ENCODE measurements around the gene GRIK3.
A peak's percentile ranks its signal among the peaks of the same experiment; 100 is the strongest.

GRIK3 gene

DNA sequence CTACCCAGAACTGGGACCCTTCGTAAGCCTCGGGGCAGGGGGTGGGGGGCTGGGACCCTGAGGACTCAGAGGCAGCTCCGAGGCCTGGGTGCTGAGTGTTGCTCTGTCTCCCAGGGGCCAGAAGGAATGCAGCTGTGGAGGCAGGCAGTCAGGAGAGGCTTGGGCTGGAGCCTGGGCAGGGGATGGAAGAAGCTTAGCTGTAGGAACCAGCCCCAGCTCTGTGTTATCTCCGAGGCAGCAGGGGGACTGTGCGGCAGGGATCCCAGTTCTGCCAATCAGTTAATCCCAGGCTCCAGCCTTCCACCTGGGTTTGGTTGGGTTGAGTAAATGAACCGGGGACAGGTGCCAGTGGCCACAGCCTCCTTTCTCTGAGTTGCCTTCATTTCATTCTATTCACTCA is 8.2 kb upstream of the GRIK3 start:
- DNase-seq, result no peak

DNA sequence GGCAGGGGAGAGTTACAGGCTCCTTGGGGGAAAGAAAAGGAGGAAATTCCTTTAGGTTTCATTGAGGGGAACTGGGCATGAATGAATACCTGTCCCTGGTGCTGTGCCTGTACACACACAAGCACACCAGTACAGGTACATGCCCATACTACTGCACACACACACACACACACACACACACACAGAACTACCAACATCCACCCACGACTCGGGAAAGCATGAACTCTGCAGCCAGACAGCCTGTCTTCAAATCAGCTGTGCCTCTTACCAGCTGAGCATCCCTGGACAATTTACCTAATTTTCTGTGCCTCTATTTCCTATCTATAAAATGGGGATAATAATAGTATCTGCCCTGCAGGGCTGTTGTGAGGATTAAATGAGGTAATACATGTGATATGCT is 7.2 kb upstream of the GRIK3 start:
- no peak for DNase-seq

DNA sequence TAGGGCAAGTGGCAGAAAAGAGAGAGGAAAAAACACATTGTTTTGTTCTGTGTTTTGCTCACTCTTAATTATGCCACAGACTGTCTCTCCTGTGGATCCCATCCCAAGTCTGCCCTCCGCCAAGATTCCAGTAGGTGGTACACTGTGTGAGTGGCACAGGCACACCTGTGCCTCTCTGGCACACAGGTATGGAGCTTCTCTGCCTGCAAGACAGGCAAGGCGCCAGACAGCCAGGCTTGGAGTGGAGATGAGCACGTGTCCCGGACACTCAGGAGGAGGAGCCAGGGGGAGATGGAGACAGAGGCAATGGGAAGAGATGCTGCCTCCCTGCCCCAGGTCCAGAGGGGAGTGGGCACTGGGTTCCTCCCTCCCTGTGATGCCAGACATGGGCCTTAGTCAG is 6.5 kb upstream of the GRIK3 start:
- DNase-seq, result no peak

DNA sequence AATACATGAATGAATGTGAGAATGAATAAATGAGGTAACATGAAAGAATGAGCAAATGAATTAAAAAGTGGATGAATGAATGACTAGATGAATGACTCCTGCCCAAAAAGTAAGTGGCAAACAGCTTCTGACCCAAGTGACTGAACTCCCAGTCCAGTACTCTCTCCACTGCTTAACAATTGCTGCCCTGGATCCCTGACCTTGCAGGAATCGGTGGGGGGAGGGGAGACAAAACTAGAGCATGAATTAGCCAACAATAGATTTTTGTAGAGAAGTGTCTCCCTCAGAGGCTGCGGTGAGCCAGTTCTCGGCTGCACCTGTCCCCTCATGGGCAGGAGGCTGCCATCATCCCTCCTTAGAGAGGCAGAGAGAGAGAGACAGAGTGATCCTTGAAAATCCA is 5.9 kb upstream of the GRIK3 start:
- no peak for DNase-seq

DNA sequence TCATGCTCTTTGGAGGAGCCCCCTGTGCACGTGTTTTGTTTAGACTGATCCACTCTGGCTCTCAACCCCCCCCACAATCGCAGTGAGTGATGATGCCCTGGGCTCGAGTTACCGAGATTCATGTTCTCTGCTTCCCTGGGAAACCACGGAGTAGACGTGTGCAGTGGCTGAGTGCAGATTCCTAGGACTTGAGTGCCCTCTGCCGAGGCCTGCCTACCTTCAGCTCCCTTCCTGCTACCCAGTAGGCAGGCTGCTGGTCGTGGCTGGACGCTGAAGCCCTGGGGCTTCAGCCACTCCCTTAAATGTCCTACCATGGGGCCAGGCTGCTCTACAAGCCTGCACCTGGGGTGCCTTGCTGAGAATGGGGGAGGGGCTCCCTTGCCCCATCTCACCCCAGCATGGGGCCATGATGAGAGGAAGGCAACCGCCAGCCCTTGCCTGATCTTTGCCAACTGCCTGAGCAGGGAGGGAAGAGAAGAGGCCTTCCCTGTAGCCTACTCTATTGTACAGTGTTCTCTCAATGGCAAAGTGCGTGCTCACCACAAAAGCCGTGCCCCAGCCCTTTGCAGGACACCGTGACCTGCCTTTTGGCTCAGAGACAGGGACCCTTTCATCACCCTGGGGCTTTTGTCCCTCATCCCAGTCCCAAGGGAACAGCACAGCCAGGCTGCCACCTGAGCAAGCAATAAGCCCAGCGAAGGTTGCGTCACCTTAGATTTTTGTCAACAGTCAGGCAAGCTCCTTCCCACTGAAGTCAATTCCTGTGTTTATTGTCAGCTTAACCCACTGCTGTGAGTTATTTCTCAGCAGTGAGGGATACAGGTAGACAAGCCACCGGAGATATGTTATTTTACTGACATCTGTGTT is 4.1 kb upstream of the GRIK3 start:
- DNase-seq, result no peak

DNA sequence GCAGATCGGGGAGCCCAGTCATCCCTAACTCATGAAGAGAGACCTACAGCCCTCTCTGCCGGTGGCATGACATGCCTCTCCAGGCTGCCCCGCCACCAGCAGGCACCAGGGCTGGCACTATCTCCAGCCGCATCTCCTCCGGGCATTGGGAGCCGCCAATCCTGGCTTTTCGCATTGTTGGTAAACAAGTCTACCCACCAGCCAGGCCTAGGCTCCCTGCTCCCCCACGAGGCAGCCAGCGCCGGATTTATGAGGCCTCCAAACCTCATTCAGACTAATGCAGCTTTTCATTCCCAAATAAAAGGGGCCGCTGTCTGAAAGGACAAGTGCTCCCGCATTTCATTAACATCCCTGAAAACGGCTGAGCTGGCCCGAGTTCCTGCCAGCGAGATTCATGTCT is 3.4 kb upstream of the GRIK3 start:
- DNase-seq, result no peak

DNA sequence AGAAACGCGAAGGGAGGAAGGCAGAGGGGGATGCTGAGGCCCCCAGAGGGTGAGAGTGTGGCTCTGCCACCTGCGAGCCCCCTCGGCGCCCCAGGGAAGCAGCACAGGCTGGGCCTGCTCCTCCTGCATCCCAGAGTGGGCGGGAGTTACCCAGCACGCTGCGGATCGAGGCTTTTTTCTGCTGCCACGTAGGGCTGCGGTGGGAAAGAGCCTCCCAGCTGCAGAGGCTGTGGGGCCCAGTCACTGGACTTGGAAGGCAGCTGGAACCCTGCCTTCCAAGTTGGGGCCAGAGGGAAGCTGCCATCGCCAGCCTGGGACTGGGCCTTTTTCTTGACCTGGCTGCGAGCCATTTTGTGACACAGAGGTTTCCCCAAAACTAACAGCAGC is 2.3 kb upstream of the GRIK3 start:
- no peak for DNase-seq

DNA sequence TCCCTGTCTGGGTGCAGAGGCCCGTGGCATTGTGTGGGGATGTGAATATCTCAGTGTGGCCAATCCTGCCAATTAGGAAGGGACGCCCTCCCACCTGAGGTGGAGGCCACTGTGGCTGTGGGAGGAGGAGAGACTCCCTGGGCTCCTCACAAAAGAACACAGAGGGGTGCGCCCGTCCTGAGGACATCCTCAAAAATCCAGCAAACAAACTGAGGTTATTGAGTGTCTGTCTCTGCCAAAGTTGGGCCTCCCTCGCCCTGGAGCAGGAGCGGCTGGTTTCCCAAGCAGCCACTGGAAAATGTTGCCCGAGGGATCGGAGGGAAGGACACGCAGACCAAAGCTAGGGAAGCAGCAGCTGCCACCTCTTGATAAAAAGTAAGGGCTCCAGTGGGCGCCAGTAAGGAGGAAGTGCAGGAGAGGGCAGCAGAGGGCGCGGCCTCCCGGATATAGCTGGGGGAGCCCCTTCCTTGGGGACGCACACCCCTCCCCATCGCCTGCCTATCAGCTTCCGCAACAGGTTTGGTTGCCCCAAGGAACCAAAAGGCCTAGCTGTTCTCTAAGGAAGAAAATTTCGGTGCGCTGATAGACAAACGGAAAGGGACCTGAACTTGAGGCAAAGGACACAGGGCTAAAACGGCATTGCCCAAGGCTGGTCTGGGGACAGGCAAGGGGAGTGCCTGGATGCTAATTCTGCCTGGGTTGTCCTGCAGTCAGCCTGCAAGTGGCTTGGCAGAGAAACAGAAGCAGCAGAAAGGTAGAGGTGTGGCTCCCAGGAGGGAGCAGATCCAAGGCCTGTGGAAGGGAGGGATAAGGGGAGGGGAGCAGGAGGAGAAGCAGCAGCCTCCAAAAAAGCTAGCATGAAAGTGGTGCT is 1.7 kb upstream of the GRIK3 start:
- DNase-seq, result no peak

DNA sequence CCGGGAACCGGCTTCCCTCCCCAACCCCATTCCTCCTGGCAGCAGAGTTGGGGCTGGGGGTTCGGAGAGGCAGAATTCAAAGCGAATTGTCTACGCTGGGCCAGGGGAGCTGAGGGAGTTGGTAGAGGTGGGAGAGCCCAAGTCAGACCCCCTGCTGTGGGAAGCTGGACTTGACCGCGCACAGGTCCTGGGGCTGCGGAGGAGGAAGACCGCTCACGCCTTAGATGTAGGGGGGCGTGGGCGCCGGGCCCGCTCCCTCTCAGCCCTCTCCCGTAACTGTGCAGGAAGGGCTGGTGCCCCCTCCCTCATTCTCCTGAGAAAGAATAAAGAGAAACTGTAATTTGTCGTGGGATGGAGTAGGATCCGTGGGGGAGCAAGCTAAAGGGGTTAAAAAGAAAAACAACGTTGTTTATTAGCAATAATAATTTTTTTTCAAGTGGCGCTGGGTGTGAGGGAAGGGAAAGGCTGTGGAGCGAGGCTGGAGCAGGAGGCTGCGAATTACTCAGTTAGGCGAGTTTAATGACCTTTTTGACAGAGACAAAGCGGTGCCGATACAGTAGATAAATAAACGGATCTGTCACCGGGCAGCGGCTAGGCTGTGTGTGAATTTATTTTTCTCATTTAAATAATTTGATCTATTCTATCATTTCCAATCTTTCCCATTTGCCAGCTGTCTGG is 838 bp upstream of the GRIK3 start:
- DNase-seq, result no peak

DNA sequence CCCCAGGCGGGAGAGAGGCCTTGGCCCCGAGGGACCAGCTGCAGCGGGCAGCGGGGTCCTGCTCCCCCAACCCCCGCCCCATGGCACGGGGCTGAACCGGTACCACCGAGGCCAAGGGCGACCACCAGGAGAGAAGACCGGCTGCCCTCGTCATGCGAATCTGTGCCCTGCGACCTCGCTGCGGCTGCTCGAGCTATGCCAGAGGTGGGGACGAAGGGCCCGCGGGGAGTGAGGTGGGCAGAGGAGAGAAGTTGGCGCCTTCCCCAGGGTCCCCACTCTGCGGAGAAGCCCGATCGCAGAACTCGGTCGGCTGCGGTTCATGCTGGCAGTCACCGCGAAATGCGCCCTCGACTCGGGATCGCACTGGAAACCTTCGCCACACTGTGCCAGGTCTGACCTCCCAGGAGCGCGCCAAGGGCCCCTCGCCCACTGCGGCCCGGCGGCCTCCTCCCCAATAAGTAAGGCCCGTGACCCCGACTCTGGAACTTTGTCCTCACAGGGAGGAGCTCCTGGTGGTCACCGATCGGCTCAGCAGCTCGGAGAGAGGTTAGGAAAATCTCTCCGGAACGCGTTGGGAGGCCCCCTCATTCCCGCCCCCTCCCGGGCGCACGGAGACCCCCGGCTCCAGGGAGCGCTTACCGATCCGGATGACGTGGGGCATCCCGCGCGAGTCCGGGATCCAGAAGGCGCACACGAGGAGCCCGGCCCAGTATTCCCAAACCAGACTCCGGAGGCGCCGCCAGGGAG is 787 bp downstream of the GRIK3 start:
- DNase-seq, result no peak

DNA sequence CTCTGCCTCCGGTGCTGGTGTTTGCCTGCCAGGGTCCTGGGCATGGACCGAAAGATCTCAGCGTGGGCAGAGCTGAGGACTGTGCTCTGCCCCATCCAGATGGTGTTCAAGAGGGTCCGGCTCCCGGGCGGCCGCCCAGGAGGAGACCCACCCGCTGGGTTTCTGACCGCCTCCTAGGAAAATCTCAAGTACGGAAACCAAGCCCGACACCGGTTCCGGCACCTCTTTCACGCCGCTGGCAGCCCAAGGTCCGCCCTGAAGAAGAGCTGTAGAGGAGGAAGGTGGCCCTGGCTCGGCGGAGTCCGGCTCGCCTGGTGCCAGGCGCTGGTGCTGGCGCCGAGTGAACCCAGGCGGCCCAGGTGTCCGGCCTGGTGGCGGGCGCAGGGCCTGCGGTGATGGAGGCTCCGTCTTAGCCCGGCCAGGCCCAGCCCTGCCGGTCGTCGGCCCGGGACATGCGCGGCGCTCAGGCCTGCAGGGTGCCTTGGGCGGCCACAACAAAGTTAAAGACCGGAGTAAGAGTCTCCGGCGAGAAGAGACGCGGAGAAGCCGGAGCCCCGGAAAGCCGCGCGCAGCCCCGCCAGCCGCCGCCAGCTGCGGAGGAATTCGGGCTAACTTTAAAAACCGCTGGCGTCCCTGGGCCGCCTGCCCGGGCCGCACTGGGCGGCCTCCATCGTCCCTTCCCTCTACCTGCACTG is 1.5 kb downstream of the GRIK3 start:
- no peak for DNase-seq

DNA sequence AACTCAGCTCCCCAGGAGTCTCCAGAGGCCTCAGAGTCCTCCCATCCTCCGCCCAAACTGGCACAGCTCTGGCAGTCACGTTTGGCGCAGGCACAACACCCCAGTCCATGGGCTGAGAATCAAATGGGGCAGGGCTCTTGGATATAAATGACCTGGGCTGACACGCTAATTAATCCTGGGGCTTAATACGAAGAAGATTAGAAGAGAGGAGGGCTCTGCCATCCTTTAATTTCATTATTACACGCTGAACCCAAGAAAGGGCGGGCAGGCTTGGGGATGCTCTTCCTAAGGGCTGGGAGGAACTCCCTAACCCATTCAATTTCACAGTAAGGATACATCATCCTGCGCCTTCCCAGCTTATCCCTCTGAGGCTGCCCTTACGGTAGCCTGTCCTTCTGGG is 2.4 kb downstream of the GRIK3 start:
- DNase-seq, result no peak

DNA sequence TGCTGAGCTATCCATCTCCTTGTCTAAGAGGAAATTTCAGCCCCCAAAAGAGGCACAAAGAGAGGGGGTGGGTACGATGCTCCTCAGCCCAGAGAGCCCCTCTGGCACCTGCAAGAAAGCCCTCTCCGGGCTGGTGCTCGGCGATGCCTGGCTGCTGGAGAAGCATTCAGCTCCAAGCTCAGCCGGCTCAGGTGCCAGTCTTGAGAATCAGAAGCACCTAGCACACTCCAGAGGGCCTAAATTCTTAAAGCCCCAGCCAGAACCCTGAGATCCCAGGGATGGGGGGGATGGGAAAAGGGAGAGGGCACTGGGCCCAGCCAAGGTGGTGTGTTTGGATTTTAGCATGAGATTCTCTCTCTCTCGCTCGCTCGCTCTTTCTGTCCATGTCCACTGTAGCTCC is 2.9 kb downstream of the GRIK3 start:
- no peak for DNase-seq

DNA sequence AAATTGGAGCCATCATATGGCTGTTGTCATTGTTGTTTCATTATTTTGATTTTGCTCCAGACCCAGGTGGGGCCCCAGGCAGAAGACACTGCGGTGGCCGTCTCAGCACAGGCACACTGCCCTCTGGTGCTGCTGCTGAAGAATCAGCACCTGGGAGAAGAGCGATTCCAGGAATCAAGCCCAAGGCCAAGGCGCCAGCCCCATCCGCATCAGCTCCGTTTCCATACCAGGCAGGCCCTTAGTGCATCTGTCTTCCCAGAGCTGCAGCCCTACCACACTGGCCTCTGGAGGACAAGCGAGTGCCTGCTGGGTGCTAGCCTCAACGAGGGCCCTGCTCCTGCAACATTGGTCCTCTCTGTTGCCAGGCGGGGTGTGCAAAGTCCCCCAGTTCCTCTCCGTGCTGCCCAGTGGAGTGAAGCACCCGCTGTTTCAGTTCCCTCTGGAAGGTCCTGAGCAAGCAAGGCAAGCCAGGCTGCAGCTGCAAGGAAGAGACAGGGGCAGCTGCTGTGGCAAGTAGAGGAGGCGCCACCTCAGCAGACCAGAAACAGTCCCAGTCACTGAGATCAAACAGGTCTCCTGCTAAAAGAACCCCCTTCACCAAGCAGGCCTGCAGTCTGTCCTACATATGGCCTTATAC is 5.2 kb downstream of the GRIK3 start:
- no peak for DNase-seq

DNA sequence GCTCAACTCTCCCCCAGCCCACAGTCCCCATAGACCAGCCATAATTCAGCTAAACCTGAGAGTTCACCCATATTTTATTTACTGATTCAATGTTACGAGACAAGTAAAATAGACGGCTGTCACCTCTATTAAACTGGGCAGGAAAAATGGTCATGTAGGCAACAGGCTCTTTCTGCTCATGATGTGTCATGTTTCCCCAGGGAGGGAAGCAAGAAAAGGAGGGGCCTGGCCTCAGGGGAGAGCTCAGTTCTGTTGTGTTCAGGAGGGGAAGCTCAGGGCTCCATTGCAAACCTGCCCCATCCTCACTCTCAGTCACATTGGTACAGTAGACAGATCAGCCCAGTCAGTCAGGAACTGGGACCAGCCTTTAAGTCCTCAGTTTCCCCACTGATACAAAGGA is 12.8 kb downstream of the GRIK3 start:
- no peak for DNase-seq

DNA sequence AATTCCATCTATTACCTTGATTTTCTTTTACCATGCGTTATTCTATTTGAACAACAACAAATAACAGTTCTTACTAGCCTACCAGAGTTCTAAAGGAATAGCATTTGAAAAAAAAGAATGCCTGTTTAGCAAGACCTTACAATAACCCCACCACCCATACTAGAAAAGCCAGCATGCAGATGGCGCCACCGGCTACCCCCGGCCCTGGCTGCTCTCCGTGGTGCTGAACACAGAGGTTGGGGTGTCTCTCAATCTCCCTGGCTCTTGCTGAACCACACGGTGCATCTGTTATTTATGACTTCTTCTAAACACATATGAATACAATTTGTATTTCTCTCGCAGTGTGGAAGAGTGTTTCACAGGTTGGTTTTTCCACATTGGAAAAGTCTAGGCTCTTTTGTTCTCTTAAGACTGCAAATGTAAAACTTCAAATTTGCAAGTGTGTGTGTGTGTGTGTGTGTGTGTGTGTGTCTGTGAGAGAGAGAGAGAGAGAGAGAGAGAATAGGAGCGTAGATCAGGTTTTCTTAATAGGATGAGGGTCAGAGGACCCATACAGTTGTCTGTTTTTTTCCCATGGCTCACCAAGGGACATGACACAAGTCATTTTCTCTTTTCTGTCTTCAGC is 13.6 kb downstream of the GRIK3 start:
- peak in 1 of 5 experiments; percentile 13 for DNase-seq

DNA sequence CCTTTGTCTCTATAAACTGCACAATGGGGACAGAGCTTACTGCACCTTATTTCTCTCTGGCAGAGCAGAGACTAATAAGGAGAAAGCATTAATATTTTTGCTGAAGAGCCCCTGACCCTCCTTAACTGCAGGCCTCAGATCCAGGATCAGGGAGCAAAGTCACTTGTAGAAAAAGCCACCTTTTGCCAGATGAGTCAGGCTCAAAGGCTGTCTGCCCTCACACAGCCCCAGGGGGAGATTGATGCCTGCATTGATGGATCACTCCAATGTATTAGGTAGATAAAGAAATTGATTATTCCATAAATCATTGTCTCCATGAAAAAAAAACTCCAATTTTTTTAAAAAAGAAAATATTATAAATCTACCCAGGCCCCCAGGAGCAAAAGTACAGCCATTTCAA is 15.8 kb downstream of the GRIK3 start:
- no peak for DNase-seq

DNA sequence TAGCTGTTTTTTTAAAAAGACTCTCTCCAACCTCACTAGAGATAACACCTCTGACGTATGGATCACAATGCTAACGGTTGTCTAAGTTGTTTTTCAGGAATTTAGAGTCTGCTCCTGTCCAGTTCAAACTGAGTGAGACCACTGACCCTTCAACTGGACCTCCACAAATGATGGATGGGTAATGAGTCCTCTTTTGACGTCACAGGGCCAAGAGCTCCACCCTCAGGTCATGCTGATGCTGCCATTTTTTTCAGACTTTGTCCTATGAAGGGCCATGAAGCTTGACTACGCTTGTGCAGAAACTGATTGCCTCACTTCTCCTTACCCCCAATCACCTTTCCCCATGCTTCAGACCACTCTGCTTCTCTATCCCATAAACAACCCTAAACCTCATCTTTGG is 16.6 kb downstream of the GRIK3 start:
- no peak for DNase-seq

DNA sequence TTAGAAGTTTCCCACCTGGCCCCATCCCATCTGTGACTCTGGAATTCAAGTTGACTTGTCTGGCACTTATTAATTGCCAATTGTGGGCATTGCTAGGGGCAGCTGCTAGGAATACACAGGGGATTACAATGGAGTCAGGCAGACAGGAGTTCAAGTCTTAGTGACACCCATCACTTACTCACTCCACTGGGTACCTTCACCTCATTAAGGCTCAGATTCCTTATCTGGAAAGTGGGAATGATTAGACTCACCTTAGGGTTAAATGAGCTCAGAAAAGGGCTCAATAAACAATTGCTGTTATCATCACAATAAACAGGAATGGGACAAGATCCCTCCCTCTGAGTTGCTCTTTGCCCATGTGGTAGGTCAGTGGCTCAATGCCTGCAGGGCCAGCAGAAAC is 18.2 kb downstream of the GRIK3 start:
- DNase-seq, result no peak

DNA sequence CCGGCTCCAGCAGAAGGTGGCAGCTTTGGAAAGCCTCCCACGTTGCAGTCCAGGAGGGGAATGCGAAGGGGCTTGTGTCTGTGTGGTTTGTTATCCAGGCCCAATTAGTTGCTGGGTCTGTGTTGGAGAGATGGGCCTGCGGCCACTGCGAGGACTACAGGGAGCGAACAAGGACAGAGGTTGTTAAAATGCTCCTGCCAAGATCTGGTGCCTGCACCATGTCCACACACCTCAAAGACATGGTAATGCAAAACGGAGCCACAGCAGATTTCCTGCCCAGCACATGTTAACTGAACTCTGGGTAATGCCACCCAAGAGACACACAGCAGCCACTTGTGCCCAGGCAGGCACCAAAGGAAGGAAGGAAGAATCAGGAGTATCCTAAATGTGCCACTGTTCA is 18.6 kb downstream of the GRIK3 start:
- DNase-seq, result no peak

DNA sequence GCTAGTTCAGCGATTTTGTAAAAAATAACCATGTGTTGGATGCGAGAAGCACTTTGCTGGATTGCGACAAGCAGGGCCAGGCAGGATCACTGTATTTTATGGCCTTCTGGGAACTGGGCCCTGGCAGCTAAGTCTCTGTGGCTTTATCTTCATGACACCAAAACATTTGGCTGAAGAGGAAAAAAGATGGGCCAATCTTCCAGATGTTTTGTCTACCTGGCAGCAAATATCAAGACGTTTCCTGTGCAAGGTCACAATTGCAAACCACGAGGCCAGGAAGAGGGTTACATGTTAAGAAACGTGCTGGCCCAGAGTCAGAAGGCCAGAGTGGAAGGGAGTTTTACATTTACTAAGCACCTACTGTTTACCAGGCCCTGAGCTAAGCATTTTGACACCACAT is 22.1 kb downstream of the GRIK3 start:
- DNase-seq, result no peak

All from T-helper 2 cell (primary cell).